DMS153 treated with DMSO at 0.1 percent for 48 hours (cell line): ENCODE data around the gene PNLIPRP2.

Source experiments
- DNase-seq: peaks from one replicate; lab custom pipeline; 2025; ENCODE audit not compliant: unreplicated experiment; lab: John Stamatoyannopoulos, UW

The PNLIPRP2 gene

DNA sequence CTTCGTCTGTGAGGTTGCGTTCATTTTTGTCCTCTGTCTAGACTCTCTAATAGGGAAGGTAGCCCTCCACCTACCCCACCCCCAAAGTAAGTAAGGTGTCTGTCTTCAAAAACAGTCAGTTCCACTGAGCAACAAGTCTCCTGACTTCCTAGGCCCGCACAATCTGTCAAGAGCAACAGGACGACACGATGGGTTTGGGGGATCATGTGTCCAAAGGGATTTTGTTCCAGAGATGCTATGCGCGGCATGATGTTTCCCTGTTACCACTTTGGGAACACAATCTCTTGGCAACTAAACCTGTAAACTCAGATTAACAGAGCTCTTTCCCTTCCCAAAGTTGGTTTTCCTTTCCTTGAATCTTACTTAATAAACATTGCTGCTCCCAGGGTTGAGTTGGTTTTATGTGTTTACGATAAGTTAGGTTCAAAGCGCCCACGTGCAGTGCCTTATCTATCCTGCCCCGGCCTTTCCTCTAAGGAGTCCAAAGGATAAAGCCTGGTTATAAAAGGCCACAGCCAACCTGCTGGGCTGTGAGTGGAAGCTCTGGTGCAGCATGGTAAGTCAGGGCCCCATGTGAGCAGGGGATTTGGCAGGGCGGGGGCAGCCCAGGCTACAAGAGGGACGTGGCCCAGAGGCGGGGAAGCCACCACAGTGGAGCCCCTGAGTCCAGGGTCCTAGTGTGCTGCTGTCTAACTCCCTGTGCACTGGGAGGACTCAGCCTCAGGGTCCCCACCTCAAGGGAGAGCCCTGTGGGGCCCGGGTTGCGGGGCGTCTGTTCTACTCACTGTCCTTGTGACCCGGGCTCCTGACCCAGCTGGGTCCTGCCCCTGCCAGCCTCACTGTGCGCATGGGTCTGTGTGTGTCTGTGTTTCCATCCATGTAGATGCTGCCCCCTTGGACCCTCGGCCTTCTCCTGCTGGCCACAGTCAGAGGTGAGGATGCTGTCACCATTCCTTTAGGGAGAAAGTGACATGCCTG lies at the start of gene PNLIPRP2:
Gene PNLIPRP2, plus strand, starts transcription at position 531 of the 978 bp plus-strand sequence.
- no peak for DNase-seq

DNA sequence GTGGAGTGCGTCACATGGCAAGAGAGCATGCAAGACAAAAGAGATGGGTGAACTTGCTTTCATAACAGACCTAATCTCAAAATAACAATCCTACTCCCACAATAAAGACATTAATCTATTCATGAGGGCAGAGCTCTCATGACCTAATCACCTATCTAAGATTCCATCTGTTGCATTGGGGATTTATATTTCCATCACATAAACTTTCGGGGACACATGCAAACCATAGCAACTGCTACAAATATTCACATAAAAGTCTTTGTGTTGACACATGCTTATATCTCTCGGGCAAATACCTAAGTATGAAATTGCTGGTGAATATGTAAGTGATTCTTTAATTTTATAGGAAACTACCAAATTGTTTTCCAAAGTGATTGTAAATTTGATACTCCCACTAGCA lies 46.0 kb upstream of the PNLIPRP2 start:
- DNase-seq = no peak

- DNase-seq = no peak
Observed at GRCh38 chr10:116587878-116588591, 32.7 kb upstream of the PNLIPRP2 start.

DNA sequence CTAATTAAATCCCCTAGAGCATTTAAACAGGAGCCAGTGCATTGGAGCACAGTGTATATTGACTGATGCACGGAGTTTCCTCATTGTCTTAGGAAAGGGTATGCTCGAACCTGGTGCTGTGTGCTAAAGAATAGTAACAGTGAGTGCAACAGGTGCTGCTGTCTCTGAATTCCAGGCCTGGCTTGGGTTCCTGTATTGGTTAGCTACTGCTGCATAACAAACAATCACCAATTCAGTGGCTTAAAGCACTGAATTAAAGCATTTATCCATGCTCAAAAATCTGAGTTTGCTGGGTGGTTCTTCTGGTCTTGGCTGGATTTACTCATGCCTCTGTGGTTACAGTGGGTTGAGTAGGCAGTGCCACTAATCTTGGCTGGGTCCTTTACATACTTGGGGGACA lies 31.8 kb upstream of the PNLIPRP2 start:
- no peak for DNase-seq

DNA sequence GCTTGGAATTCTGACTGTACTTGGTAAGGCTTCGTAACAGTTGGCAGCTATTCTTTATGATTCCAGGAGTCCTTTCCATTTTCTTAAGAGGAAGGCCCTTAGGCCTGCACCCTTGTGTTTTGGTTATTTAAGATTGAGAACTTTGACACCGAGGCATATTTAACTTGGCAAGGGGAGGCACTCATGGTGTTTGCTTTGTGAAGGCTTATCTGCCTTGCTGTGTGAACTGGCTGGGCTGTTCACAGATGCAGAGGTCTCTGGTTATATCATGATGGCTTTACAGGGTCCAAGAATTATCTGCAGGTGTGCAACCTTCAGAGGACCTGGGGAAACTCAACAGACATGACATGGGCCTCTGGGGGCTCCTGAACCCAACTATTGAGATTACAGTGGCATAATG lies 30.8 kb upstream of the PNLIPRP2 start:
- no peak for DNase-seq

GRCh38 chr10:116590590-116591444 lies 29.9 kb upstream of the PNLIPRP2 start, which contains the start of gene PNLIPRP1:
PNLIPRP1 (plus strand) TSS chr10:116590959; CDS start chr10:116591130, 171 bp downstream.
- no peak for DNase-seq

DNA sequence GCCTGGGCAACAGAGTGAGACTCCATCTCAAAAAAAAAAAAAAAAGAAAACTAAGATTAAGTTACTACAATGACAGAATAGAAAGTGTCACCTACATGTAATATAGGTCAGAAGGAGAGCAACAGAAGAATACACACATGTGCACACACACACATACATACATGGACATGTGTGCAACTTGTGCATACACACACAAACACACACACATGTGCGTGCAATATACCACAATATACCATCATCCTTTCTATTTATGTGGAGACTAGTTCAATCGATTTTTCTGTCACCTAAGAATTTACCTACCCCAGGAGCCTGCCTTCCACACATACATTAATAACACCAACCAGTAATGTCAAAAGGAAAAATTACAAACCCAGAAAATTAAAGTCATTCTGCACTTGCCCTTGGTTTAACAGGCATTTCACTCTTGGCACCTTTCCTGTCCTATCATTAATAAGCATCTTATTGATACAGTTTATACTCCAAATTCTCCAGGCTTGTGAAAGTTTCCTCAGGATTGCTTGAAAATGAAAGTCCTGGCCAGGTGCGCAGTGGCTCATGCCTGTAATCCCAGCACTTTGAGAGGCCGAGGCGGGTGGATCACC lies 27.5 kb upstream of the PNLIPRP2 start:
- no peak for DNase-seq

DNA sequence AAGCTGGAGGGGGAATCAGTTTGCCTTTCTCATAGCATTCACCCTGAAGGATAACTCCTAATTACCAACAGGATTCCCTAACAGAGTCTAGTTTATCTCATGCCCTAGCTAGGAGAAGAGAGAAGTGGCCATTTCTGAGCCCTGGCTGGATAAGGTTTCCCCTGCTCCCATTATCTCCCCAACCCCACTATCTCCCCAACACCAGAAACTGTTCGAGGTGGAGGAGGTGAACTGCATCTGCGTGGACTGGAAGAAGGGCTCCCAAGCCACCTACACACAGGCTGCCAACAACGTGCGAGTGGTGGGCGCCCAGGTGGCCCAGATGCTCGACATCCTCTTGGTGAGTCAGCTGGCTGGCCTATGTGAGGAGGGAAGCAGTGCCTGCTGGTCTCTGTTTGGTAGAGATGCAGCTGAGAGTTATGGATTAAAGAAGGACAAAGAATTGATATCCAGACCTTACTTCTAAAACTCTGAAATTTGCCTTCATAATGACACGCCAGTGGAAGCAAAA lies 26.2 kb upstream of the PNLIPRP2 start:
- DNase-seq = no peak

DNA sequence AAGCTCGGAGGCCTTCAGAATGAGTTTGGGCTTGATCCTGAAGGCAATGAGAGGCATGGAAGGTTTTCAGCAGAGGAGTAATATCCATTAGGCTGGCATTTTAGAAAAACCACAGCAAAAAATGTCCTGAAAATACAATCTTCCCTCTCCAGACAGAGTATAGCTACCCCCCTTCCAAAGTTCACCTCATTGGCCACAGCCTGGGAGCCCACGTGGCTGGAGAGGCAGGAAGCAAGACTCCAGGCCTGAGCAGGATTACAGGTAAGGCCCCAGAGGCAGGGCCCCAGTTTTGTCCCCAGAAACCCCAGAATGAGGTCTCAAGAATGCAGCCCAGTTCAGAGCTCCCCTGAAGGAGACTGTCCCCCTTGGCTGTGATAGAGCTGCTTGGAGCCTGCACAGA lies 24.7 kb upstream of the PNLIPRP2 start:
- DNase-seq = no peak

- DNase-seq = no peak
Observed at GRCh38 chr10:116597543-116597942, 23.2 kb upstream of the PNLIPRP2 start.

DNA sequence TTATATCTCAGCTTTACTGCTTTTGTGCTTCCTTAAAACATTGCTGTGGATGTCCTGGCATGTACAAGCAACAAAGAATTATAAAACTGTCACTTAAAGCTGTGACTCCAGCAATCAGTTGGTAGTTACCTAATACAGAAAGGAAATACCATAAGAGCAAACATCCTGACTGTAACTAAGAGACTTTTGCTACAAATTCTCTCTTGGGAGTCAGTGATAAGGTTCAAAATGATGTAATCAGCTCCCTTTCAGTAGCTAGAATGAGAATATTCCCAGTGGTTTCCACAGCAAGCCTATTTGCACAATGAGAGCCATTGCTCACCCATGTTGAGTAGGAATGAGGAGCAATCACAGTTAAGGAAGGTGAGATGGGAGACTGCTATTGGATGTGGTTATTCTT lies 22.4 kb upstream of the PNLIPRP2 start:
- no peak for DNase-seq

DNA sequence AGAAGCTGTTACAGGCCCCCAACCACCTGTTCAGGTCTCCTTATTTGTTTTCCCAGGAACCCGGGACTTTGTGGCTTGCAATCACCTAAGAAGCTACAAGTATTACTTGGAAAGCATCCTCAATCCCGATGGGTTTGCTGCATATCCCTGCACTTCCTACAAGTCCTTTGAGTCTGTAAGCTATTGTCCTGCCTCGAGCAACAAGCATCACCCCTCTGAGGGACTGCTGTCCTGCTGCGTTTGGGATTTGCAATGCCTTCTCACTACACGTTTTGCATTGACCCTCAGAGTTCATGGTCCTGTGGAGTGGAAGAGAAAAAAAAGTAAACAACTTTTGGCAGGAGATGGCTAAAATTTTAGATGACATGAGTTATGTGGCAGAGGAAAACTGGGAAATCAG lies 20.8 kb upstream of the PNLIPRP2 start:
- no peak for DNase-seq

- no peak for DNase-seq
Observed at GRCh38 chr10:116602648-116603400, 17.9 kb upstream of the PNLIPRP2 start.

- no peak for DNase-seq
Observed at GRCh38 chr10:116606061-116606483, 14.7 kb upstream of the PNLIPRP2 start.

GRCh38 chr10:116607336-116607735 lies 13.4 kb upstream of the PNLIPRP2 start:
- no peak for DNase-seq

GRCh38 chr10:116608686-116609594 lies 11.8 kb upstream of the PNLIPRP2 start:
- no peak for DNase-seq

- no peak for DNase-seq
Observed at GRCh38 chr10:116610443-116611152, 10.2 kb upstream of the PNLIPRP2 start.

DNA sequence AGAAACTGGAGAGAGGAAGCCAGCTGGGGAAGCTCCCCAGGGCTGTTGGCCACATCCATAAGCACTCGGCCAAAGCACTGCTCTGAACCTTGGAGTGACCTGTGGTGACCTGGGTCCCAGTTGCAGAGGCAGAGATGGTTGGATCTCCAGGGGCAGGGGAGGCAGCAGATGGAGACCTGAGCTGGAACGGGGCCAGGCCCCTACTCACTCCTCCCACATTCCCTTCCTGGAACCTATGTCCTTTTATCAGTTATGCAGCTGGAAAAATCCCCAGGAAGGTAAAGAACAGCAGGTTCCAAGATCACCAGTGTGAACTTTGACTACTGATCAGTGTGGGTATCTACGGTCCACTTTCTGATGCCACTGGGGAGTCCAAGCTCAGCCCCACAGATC lies 9.6 kb upstream of the PNLIPRP2 start:
- no peak for DNase-seq
